Measurements from ENCODE around the gene OR5B21.

DNA sequence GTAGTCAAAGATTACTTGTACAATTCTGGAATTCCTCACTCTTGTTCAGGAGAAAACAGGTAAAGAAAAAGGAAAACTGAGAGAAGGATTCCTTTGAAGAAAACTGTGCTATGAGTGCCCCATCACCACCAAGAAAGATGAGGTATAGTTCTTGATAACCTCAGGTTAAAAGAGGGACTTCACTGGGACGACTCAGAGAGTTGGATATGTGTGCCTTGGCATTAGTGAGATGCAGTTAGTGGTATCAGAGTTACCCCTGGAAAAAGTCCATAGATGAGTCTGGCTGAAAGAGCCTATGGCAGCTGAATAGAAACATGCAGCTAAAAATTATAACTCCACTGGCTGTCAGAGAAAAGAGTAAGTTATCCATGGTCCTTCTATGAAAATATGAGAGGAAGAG lies 38.9 kb upstream of the OR5B21 start:
- TF ChIP-seq EZH2 (IDR thresholded peaks at IDR 0.05; ENCODE audit: insufficient read depth, poor library complexity, severe bottlenecking) (no peak), EZH2phosphoT487 (IDR thresholded peaks at IDR 0.05; ENCODE audit: insufficient read depth, low read depth) (no peak)

Measured in GM23248 (cell line).